ENCODE data around the gene ATF6. TPM values are rescaled to one million over a fixed set of nuclear protein-coding genes. Genes with fewer than 3 reads are reported as not detected.

ATF6 gene
- total and polyA plus RNA-seq, 2 of the 8 experiments (the other 6 are each of a cell fraction or from before 2014, with no cell fraction given) = 4.6 to 10.0 TPM

DNA sequence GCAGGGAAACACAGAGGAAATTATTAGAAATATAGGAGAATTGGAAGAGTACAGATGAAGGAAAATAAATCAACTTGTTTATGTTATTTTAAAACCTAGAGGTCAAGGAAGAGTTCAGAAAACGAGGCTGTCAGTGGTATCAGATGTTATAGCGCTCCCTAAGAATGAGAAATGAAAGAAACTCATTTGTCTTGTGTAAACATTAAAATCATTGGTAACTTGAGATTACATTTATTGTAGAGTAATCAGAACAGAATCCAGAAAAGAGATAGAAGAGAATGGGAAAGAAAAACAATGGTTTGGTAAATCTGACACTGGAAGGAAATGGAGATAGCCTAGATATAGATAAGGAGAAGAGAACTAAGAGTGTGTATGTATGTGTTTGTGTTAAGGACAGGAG is 106.4 kb downstream of the ATF6 start:
- WGBS, 2 experiments (ENCODE audit: extremely low coverage in 1 of 2, insufficient coverage in 1 of 2, insufficient read length in 1 of 2, insufficient replicate concordance in 2 of 2, low coverage in 1 of 2, low lambda C conversion rate in 2 of 2, missing lambda C conversion rate in 1 of 2) = 77% methylated on average over 2 of the region's 2 CpGs; no CpG with 5 or more reads in 1 of the 2 experiments
- Histone ChIP-seq H3K79me1 (ENCODE audit: low read depth, low read length) (no peaks in the 10 kb centered on the region), H3K4me1 (replicated peaks in 1 of 4; ENCODE audit: control insufficient read depth in 3 of 4, insufficient read depth in 4 of 4, low read length in 3 of 4) (no peaks in the 10 kb centered on the region), H3K4ac (replicated peaks; ENCODE audit: insufficient read length, low read depth, low read length) (no peak overlapping the region), H3K14ac (ENCODE audit: insufficient read length) (no peak overlapping the region), H4K5ac (ENCODE audit: insufficient read length, low read depth, low read length) (no peak overlapping the region), H3K79me2 (ENCODE audit: control insufficient read depth in 1 of 2, insufficient read depth in 2 of 2, low read length in 2 of 2) (no peaks in the 10 kb centered on the region), H3K56ac (replicated peaks; ENCODE audit: insufficient read length, low read depth, low read length) (no peak overlapping the region), H2BK12ac (ENCODE audit: low read depth, low read length) (no peak overlapping the region), H4K8ac (ENCODE audit: extremely low read depth, insufficient read depth, low read length) (no peak overlapping the region), H3K4me3 (ENCODE audit: extremely low read depth in 1 of 4, insufficient read depth in 2 of 4, low read depth in 3 of 4, low read length in 4 of 4) (no peak overlapping the region), H3K23me2 (ENCODE audit: low read depth, low read length) (no peaks in the 10 kb centered on the region), H2BK120ac (replicated peaks; ENCODE audit: low read depth, low read length) (no peak overlapping the region), H3K9ac (replicated peaks in 1 of 4; ENCODE audit: extremely low read depth in 1 of 4, low read depth in 3 of 4, low read length in 3 of 4) (no peak overlapping the region), H2BK5ac (ENCODE audit: low read depth, low read length) (no peak overlapping the region), H3K4me2 (ENCODE audit: insufficient read depth in 1 of 2, low read depth in 2 of 2, low read length in 2 of 2) (no peak overlapping the region), H2AK5ac (ENCODE audit: low read depth, low read length) (no peak overlapping the region), H3K27me3 (replicated peaks in 1 of 4; ENCODE audit: control insufficient read depth in 3 of 4, extremely low read depth in 1 of 4, insufficient read depth in 3 of 4, low read length in 3 of 4) (no peaks in the 10 kb centered on the region), H3K23ac (ENCODE audit: insufficient read length) (no peak overlapping the region), H3K9me3 (ENCODE audit: insufficient read depth in 2 of 2, low read depth in 1 of 2, low read length in 1 of 2) (no peaks in the 10 kb centered on the region), H2AFZ (ENCODE audit: low read length) (no peak overlapping the region), H3K36me3 (ENCODE audit: control insufficient read depth in 2 of 4, insufficient read depth in 4 of 4, low read length in 3 of 4) (no peaks in the 10 kb centered on the region), H4K20me1 (replicated peaks in 1 of 2; ENCODE audit: control insufficient read depth in 1 of 2, insufficient read depth in 2 of 2, low read length in 2 of 2) (no peaks in the 10 kb centered on the region), H3K18ac (ENCODE audit: extremely low read depth, low read length) (no peak overlapping the region), H2BK20ac (ENCODE audit: low read length) (no peak overlapping the region), H3K27ac (ENCODE audit: low read depth, low read length) (no peak overlapping the region), H2BK15ac (ENCODE audit: low read length) (no peak overlapping the region), H4K91ac (replicated peaks; ENCODE audit: insufficient read length, low read length) (no peak overlapping the region)
- ChIA-PET POLR2A (ENCODE audit: partially characterized antibody) (no interaction called here), CTCF (ENCODE audit: partially characterized antibody) (no interaction called here)
- FAIRE-seq (no peak), DNase-seq (ENCODE audit: low read depth in 1 of 2, low spot score in 2 of 2) (no peak)
- TF ChIP-seq POLR2AphosphoS5 (IDR thresholded peaks at IDR 0.05; ENCODE audit: low read depth, low read length) (no peak), ASH2L (IDR thresholded peaks at IDR 0.05; ENCODE audit: low read length) (no peak), SAP30 (IDR thresholded peaks at IDR 0.05; ENCODE audit: insufficient read depth, insufficient replicate concordance, low read length) (no peak), BCL11A (IDR thresholded peaks at IDR 0.05; ENCODE audit: low read depth in 2 of 2, low read length in 2 of 2) (no peak), HDAC2 (IDR thresholded peaks at IDR 0.05; ENCODE audit: borderline replicate concordance in 1 of 2, low read depth in 2 of 2, low read length in 2 of 2) (no peak), E2F6 (IDR thresholded peaks at IDR 0.05) (no peak), KDM1A (IDR thresholded peaks at IDR 0.05; ENCODE audit: borderline replicate concordance, low read length) (no peak), GTF2F1 (IDR thresholded peaks at IDR 0.05; ENCODE audit: borderline replicate concordance, low read depth, low read length) (no peak)

Data from H1 (cell line).